GM12878 (cell line): ENCODE results near the gene ADAMTS6. TPM values are rescaled to one million over a fixed set of nuclear protein-coding genes. Genes with fewer than 3 reads are reported as not detected.

Experiments used
- ATAC-seq: fragments of 200-7000 bp; cut with Tn5 transposase; 3 replicates; pipeline ENCODE4 v1.9.1; 2020; ENCODE audit warnings: mild to moderate bottlenecking, moderate library complexity
- BruUV-seq: library from RNA; stranded (reverse); fragments of 400-500 nt; replicated peaks from 2 replicates; lab custom pipeline; 2021; lab: Mats Ljungman, UMichigan
- CTCF ChIA-PET: fragments of 300-600 bp; sonication (Branson Sonifier 250); formaldehyde crosslinking; extraction: SDS; loops from one replicate; lab custom pipeline; 2021; ENCODE audit warnings: inconsistent platforms; lab: Yijun Ruan, JAX
- POLR2A ChIA-PET: fragments of 350-600 bp; formaldehyde crosslinking; extraction: SDS; loops from one replicate; lab custom pipeline; 2021; ENCODE audit warnings: inconsistent platforms; lab: Charles Lee
- RAD21 ChIA-PET: fragments of 300-600 bp; sonication (Branson Sonifier 250); formaldehyde crosslinking; loops from one replicate; lab custom pipeline; 2023; ENCODE audit warnings: antibody characterized with exemption; ENCODE audit not compliant: unreplicated experiment; lab: Charles Lee
- SMC1A ChIA-PET: fragments of 300-600 bp; sonication (Branson Sonifier 250); formaldehyde crosslinking; loops from one replicate; lab custom pipeline; 2023; ENCODE audit not compliant: unreplicated experiment, uncharacterized antibody; lab: Charles Lee
- DNase-seq: peaks from one replicate; pipeline ENCODE4 v3.0.0-alpha.2; 2011; ENCODE audit warnings: low read depth, low spot score
- FAIRE-seq: peaks from 3 replicates; lab custom pipeline; 2011; peaks lifted over from hg19 to GRCh38; lab: Jason Lieb, UNC
- H2AFZ ChIP-seq: 2 replicates; pipeline ENCODE4 v1.6.0; 2011; ENCODE audit warnings: low read depth, low read length, control low read depth; ENCODE audit not compliant: control insufficient read depth
- H3K27ac ChIP-seq: 2 replicates; pipeline ENCODE4 v1.5.1; 2011; ENCODE audit warnings: control low read depth; ENCODE audit not compliant: control insufficient read depth, insufficient read depth
- H3K27me3 ChIP-seq, 2 experiments: replicated peaks in 1 of 2; 2 replicates each; pipeline versions ENCODE4 v1.6.0 to v1.6.1; 2011; ENCODE audit warnings: low read length in 1 of 2; ENCODE audit not compliant: control insufficient read depth in 2 of 2, insufficient read depth in 2 of 2
- H3K36me3 ChIP-seq, 2 experiments: 2 replicates each; pipeline ENCODE4 v1.5.1; 2011; ENCODE audit warnings: low read length in 1 of 2; ENCODE audit not compliant: control insufficient read depth in 2 of 2, insufficient read depth in 2 of 2
- H3K4me1 ChIP-seq: 2 replicates; pipeline ENCODE4 v1.6.1; 2011; ENCODE audit warnings: mild to moderate bottlenecking, low read length, moderate library complexity, mixed read lengths; ENCODE audit not compliant: control insufficient read depth, insufficient read depth
- H3K4me2 ChIP-seq: 2 replicates; pipeline ENCODE4 v1.6.0; 2011; ENCODE audit warnings: control low read depth; ENCODE audit not compliant: control insufficient read depth, insufficient read depth
- H3K4me3 ChIP-seq: fragments of 200-600 bp; sonication (generic); 2 replicates; pipeline ENCODE4 v1.5.1; 2016
- H3K79me2 ChIP-seq: 2 replicates; pipeline ENCODE4 v1.6.0; 2011; ENCODE audit warnings: low read length; ENCODE audit not compliant: control insufficient read depth, insufficient read depth
- H3K9ac ChIP-seq: 2 replicates; pipeline ENCODE4 v1.8.0; 2011; ENCODE audit warnings: low read length, control low read depth, mixed read lengths; ENCODE audit not compliant: control insufficient read depth, insufficient read depth
- H3K9me3 ChIP-seq: replicated peaks from 3 replicates; pipeline ENCODE4 v1.5.1; 2011; ENCODE audit warnings: mild to moderate bottlenecking, low read length; ENCODE audit not compliant: control insufficient read depth, insufficient read depth
- H4K20me1 ChIP-seq: 2 replicates; pipeline ENCODE4 v1.6.0; 2011; ENCODE audit not compliant: control insufficient read depth, insufficient read depth
- BCLAF1 ChIP-seq: fragments of 450-650 bp; IDR thresholded peaks from 2 replicates; pipeline ENCODE4 v1.6.1; 2017; ENCODE audit warnings: antibody characterized with exemption, mild to moderate bottlenecking, moderate library complexity
- DPF2 ChIP-seq: fragments of 450-650 bp; IDR thresholded peaks from 2 replicates; pipeline ENCODE4 v1.6.1; 2017; ENCODE audit warnings: mild to moderate bottlenecking
- EZH2 ChIP-seq: IDR thresholded peaks from 2 replicates; pipeline ENCODE4 v1.6.1; 2012; ENCODE audit warnings: low read depth, mild to moderate bottlenecking, control low read depth, inconsistent platforms, low read length, borderline replicate concordance; ENCODE audit not compliant: control insufficient read depth
- IRF3 ChIP-seq: fragments of 450-650 bp; IDR thresholded peaks from 2 replicates; pipeline ENCODE4 v1.6.1; 2014; ENCODE audit warnings: mild to moderate bottlenecking
- KLF5 ChIP-seq: fragments of 450-650 bp; IDR thresholded peaks from 2 replicates; pipeline ENCODE4 v1.6.1; 2014; ENCODE audit warnings: mild to moderate bottlenecking; ENCODE audit not compliant: partially characterized antibody
- NFXL1 ChIP-seq: fragments of 450-650 bp; IDR thresholded peaks from 2 replicates; pipeline ENCODE4 v1.6.1; 2017; ENCODE audit warnings: antibody characterized with exemption, mild to moderate bottlenecking, borderline replicate concordance
- NKRF ChIP-seq: fragments of 450-650 bp; conservative IDR thresholded peaks from 2 replicates; pipeline ENCODE4 v1.6.1; 2017; ENCODE audit warnings: mild to moderate bottlenecking, moderate library complexity
- RELA ChIP-seq: fragments of 450-650 bp; IDR thresholded peaks from 2 replicates; pipeline ENCODE4 v1.8.0; 2014; ENCODE audit warnings: borderline replicate concordance; ENCODE audit not compliant: partially characterized antibody
- RUNX3 ChIP-seq: IDR thresholded peaks from 2 replicates; pipeline ENCODE4 v1.6.1; 2012; ENCODE audit warnings: low read length, inconsistent platforms
- TCF12 ChIP-seq: IDR thresholded peaks from 2 replicates; pipeline ENCODE4 v1.6.1; 2011; ENCODE audit warnings: low read depth, mild to moderate bottlenecking, low read length
- USF2 ChIP-seq: IDR thresholded peaks from 2 replicates; pipeline ENCODE4 v1.6.1; 2011; ENCODE audit warnings: low read depth, low read length, improper control_type of control experiment, borderline replicate concordance
- ZZZ3 ChIP-seq: IDR thresholded peaks from 2 replicates; pipeline ENCODE4 v1.6.1; 2011; ENCODE audit warnings: low read depth; ENCODE audit not compliant: control insufficient read depth, insufficient read length
- WGBS: methylation state at CpG from one replicate; pipeline ENCODE4 v1.1.6; 2016; ENCODE audit warnings: low lambda C conversion rate; ENCODE audit not compliant: insufficient replicate concordance, insufficient coverage; ENCODE audit errors: missing lambda C conversion rate; 5-methylcytosine and 5-hydroxymethylcytosine counted together
- in situ Hi-C: fragments of 300-500 bp; cut with MboI; formaldehyde crosslinking; loops from 9 replicates; pipeline ENCODE4 v1.14.3; 2018; ENCODE audit warnings: mixed read lengths
- intact Hi-C: fragments of 100-400 bp; cut with micrococcal nuclease; formaldehyde crosslinking; loops from one replicate; pipeline ENCODE4 v1.14.2; 2022; ENCODE audit not compliant: unreplicated experiment
- polyA plus RNA-seq, 11 experiments: library from polyadenylated mRNA; depleted of rRNA in 4 of 11; unstranded in 6 of 11; stranded (reverse) in 5 of 11; fragments of >200 nt; fragmentation: Nextera tagmentation in 4 of 11; fragmentation: Illumina TruSeq in 1 of 11; extraction: Ambion mirVana in 4 of 11; extraction: Trizol in 1 of 11; gene quantifications; 1 replicate in 1 of 11; 2 replicates in 10 of 11; pipeline versions ENCODE4 v1.2.1 to v1.2.3, GENCODE V29; 2011 to 2016; ENCODE audit warnings: inconsistent platforms in 2 of 11, missing spikeins in 2 of 11, low read depth in 1 of 11
- total RNA-seq, 4 experiments: library from RNA; depleted of rRNA in 3 of 4; stranded (reverse); fragments of >200 nt in 3 of 4; fragmentation: Illumina TruSeq in 1 of 4; extraction: Trizol in 1 of 4; gene quantifications; 2 replicates each; pipeline versions ENCODE4 v1.2.1 to v1.2.3, GENCODE V29; 2013 to 2021

ADAMTS6 gene
- total and polyA plus RNA-seq, 10 of the 15 experiments (the other 5 are each of a cell fraction or from before 2014, with no cell fraction given), result 1.1 to 12.3 (median 6.5) TPM

GRCh38 chr5:65395526-65396155 is 86.1 kb downstream of the ADAMTS6 start:
- 45% methylated on average over 2 of the region's 2 CpGs for WGBS
- FAIRE-seq, result no peak
- Histone ChIP-seq H3K4me2 (no peak overlapping the region), H3K4me3 (no peak overlapping the region), H3K9me3 (no peaks in the 10 kb centered on the region), H3K79me2 (no peaks in the 10 kb centered on the region), H3K4me1 (no peaks in the 10 kb centered on the region), H4K20me1 (no peaks in the 10 kb centered on the region), H2AFZ (no peak overlapping the region), H3K9ac (no peak overlapping the region), H3K27me3 (no peaks in the 10 kb centered on the region), H3K27ac (no peak overlapping the region), H3K36me3 (no peaks in the 10 kb centered on the region)
- no TSS peak for BruUV-seq
- intact Hi-C loops, result no loop called here
- no peak for DNase-seq
- ChIA-PET CTCF (no interaction called here), RAD21 (no interaction called here), SMC1A (no interaction called here), POLR2A (no interaction called here)
- TF ChIP-seq RUNX3 (no peak), TCF12 (no peak), RELA (no peak), USF2 (no peak), EZH2 (no peak), ZZZ3 (no peak), NKRF (no peak), DPF2 (no peak), IRF3 (no peak), BCLAF1 (no peak), NFXL1 (no peak), KLF5 (no peak)
- ATAC-seq, result no peak
- in situ Hi-C loops, result no loop called here
